Naive B cell (primary cell): ENCODE measurements around the gene ROBO4. TPM values are rescaled to one million over a fixed set of nuclear protein-coding genes. Genes with fewer than 3 reads are reported as not detected.
A peak's percentile ranks its signal among the peaks of the same experiment; 100 is the strongest.

Source experiments
- ATAC-seq, 2 donors: fragments of 150-1000 bp; cut with Tn5 transposase; 2 replicates each; pipeline ENCODE4 v1.10.0; 2021; ENCODE audit warnings: low read depth in 2 of 2, mild to moderate bottlenecking in 2 of 2, moderate library complexity in 2 of 2
- DNase-seq: peaks from one replicate; pipeline ENCODE4 v3.0.0; 2022
- H3K27ac Mint-ChIP-seq, 6 donors: one replicate each; pipeline ENCODE4 v1.8.0; 2020 to 2022; ENCODE audit warnings: mild to moderate bottlenecking in 6 of 6, mixed read lengths in 6 of 6, moderate library complexity in 5 of 6, inconsistent platforms in 2 of 6
- H3K27me3 Mint-ChIP-seq, 3 donors: one replicate each; pipeline ENCODE4 v1.8.0; 2021 to 2022; ENCODE audit warnings: mixed read lengths in 3 of 3, mild to moderate bottlenecking in 1 of 3
- H3K36me3 Mint-ChIP-seq, 2 donors: one replicate each; pipeline ENCODE4 v1.8.0; 2020 to 2022; ENCODE audit warnings: mixed read lengths in 2 of 2, inconsistent platforms in 1 of 2, mild to moderate bottlenecking in 1 of 2
- H3K4me1 Mint-ChIP-seq, 3 donors: one replicate each; pipeline ENCODE4 v1.8.0; 2020 to 2022; ENCODE audit warnings: mixed read lengths in 3 of 3, inconsistent platforms in 1 of 3, mild to moderate bottlenecking in 1 of 3, moderate library complexity in 1 of 3
- H3K4me3 Mint-ChIP-seq, 8 donors: one replicate each; pipeline ENCODE4 v1.8.0; 2020 to 2022; ENCODE audit warnings: mild to moderate bottlenecking in 8 of 8, mixed read lengths in 8 of 8, moderate library complexity in 8 of 8, inconsistent platforms in 2 of 8
- H3K9me3 Mint-ChIP-seq, 7 donors: one replicate each; pipeline ENCODE4 v1.8.0; 2020 to 2022; ENCODE audit warnings: mixed read lengths in 7 of 7, mild to moderate bottlenecking in 5 of 7, inconsistent platforms in 2 of 7, moderate library complexity in 1 of 7
- polyA plus RNA-seq, 6 donors: library from polyadenylated mRNA; unstranded; fragments of 300-500 nt; fragmentation: Illumina TruSeq; gene quantifications; one replicate each; pipeline ENCODE4 v1.2.3, GENCODE V29; 2021; ENCODE audit warnings: low read depth in 6 of 6

ROBO4 gene
- polyA plus RNA-seq, 6 donors from 2014 or later = not detected

DNA sequence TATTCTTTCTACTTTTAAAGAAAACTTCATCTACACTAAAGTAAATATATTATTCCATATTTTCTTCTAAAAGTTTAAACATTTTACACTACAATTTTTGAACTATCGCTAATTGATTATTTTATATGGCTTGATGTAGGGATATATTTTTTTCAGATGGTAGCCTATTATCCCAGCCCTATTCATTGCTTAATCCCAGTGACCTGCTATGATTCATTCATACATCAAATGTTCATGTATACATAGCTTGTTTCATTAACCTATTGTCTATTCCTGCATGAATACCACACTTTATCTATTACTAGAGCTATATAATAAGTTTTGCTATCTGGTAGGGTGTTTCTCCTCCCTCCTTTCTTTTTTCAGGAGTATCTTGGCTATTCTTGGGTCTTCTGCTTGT is 5.0 kb upstream of the ROBO4 start:
- ATAC-seq (no peak), DNase-seq (no peak)
- Mint-ChIP-seq H3K4me1 (no peaks in the 10 kb centered on the region), H3K27ac (no peak overlapping the region), H3K9me3 (peaks cover 0 to 6% (median 0%) of the 10 kb centered on the region in 7 donors), H3K36me3 (no peaks in the 10 kb centered on the region), H3K4me3 (no peak overlapping the region), H3K27me3 (peaks cover 34 to 41% (median 34%) of the 10 kb centered on the region in 3 donors)

GRCh38 chr11:124900464-124900863 is 2.8 kb upstream of the ROBO4 start:
- peaks cover 29 to 56% (median 51%) of the 10 kb centered on the region in 3 donors for H3K27me3 Mint-ChIP-seq
- no peaks in the 10 kb centered on the region for H3K9me3 Mint-ChIP-seq
- ATAC-seq (no peak), DNase-seq (no peak)
- no peaks in the 10 kb centered on the region for H3K36me3 Mint-ChIP-seq
- no peak overlapping the region for H3K27ac Mint-ChIP-seq
- no peak overlapping the region for H3K4me3 Mint-ChIP-seq
- no peaks in the 10 kb centered on the region for H3K4me1 Mint-ChIP-seq

DNA sequence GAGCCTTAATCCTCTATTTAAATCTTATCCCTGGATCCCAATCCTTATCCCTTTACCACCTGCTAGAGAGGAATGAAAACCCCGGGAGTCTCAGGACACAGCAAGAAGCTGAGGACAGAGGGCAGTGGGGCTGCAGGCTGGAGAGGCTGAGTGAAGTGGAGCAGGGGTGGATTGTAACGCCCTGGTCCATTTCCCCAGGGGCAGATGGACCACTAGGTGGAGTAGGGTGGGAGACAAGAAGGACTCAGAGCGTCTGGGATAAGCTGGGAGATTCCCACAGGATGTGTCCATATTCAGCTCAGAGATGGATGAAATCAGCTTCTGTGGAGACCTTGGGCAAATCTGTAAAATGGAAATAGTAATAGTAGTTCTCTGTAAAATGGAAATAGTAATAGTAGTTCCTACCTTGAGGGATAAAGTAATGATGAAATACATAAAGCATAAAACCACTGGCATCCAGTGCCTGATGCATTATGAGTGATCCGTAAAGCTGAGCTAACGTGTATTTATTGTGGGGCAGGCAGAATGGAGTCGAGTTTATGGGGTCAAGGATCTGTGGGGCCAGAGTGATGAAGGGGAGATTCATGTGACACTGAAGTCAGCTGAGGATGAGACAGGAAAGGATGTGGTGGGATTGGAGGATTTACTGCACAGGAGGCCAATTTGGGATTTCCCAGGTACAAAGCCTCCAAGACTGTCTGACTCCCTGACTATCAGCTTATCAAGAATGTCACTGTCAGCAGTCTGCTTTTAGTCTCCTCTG is 1.9 kb upstream of the ROBO4 start:
- H3K36me3 Mint-ChIP-seq = no peaks in the 10 kb centered on the region
- peak overlapping the region in 1 of 8 donors; percentile 49 for H3K4me3 Mint-ChIP-seq
- DNase-seq (no peak), ATAC-seq (no peak)
- H3K4me1 Mint-ChIP-seq = no peaks in the 10 kb centered on the region
- H3K27ac Mint-ChIP-seq = no peak overlapping the region
- H3K9me3 Mint-ChIP-seq = no peaks in the 10 kb centered on the region
- H3K27me3 Mint-ChIP-seq = peaks cover 29 to 57% (median 57%) of the 10 kb centered on the region in 3 donors

GRCh38 chr11:124898711-124899110 is 1.0 kb upstream of the ROBO4 start:
- H3K36me3 Mint-ChIP-seq = no peaks in the 10 kb centered on the region
- H3K9me3 Mint-ChIP-seq = no peaks in the 10 kb centered on the region
- peaks cover 29 to 57% (median 55%) of the 10 kb centered on the region in 3 donors for H3K27me3 Mint-ChIP-seq
- DNase-seq (no peak), ATAC-seq (no peak)
- H3K4me3 Mint-ChIP-seq = no peak overlapping the region
- H3K27ac Mint-ChIP-seq = peak overlapping the region in 1 of 6 donors; percentile 45
- H3K4me1 Mint-ChIP-seq = no peaks in the 10 kb centered on the region

DNA sequence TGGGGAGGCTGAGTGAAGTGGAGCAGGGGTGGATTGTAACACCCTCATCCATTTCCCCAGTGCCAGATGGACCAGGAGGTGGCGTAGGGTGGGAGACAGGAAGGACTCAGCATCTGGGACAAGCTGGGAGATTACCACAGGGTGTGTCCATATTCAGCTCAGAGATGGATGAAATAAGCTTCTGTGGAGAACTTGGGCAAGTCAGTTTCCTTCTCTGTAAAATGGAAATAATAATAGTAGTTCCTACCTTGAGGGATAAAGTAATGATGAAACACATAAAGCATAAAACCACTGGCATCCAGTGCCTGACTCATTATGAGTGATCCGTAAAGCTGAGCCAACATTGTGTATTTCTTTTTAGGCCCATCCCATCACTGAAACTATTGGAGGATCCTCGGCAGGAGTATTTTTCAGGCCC is 607 bp upstream of the ROBO4 start:
- H3K27ac Mint-ChIP-seq = no peak overlapping the region
- no peaks in the 10 kb centered on the region for H3K4me1 Mint-ChIP-seq
- H3K36me3 Mint-ChIP-seq = no peaks in the 10 kb centered on the region
- H3K9me3 Mint-ChIP-seq = no peaks in the 10 kb centered on the region
- peaks cover 27 to 58% (median 58%) of the 10 kb centered on the region in 3 donors for H3K27me3 Mint-ChIP-seq
- ATAC-seq (no peak), DNase-seq (no peak)
- H3K4me3 Mint-ChIP-seq = no peak overlapping the region

- no peak for DNase-seq
- H3K4me3 Mint-ChIP-seq = no peak overlapping the region
- H3K36me3 Mint-ChIP-seq = no peaks in the 10 kb centered on the region
- H3K9me3 Mint-ChIP-seq = no peaks in the 10 kb centered on the region
- H3K27me3 Mint-ChIP-seq = peaks cover 29 to 68% (median 59%) of the 10 kb centered on the region in 3 donors
- peaks cover 0 to 4% (median 0%) of the 10 kb centered on the region in 3 donors for H3K4me1 Mint-ChIP-seq
- ATAC-seq = no peak
- peak overlapping the region in 1 of 6 donors; percentile 50 for H3K27ac Mint-ChIP-seq
These were observed 759 bp downstream of the ROBO4 start for GRCh38 chr11:124896821-124897391.

- Mint-ChIP-seq H3K4me3 (peak overlapping the region in 1 of 8 donors; percentile 52), H3K27ac (no peak overlapping the region), H3K27me3 (peaks cover 22 to 61% (median 53%) of the 10 kb centered on the region in 3 donors), H3K9me3 (no peaks in the 10 kb centered on the region), H3K36me3 (no peaks in the 10 kb centered on the region), H3K4me1 (peaks cover 0 to 4% (median 0%) of the 10 kb centered on the region in 3 donors)
- DNase-seq (no peak), ATAC-seq (no peak)
These were observed 1.5 kb downstream of the ROBO4 start for GRCh38 chr11:124896071-124896750.

GRCh38 chr11:124895471-124895971 is 2.1 kb downstream of the ROBO4 start:
- no peaks in the 10 kb centered on the region for H3K36me3 Mint-ChIP-seq
- H3K9me3 Mint-ChIP-seq = no peaks in the 10 kb centered on the region
- peaks cover 18 to 62% (median 56%) of the 10 kb centered on the region in 3 donors for H3K27me3 Mint-ChIP-seq
- H3K4me3 Mint-ChIP-seq = peak overlapping the region in 1 of 8 donors; percentile 52
- no peak overlapping the region for H3K27ac Mint-ChIP-seq
- DNase-seq (no peak), ATAC-seq (no peak)
- peaks cover 0 to 4% (median 0%) of the 10 kb centered on the region in 3 donors for H3K4me1 Mint-ChIP-seq

DNA sequence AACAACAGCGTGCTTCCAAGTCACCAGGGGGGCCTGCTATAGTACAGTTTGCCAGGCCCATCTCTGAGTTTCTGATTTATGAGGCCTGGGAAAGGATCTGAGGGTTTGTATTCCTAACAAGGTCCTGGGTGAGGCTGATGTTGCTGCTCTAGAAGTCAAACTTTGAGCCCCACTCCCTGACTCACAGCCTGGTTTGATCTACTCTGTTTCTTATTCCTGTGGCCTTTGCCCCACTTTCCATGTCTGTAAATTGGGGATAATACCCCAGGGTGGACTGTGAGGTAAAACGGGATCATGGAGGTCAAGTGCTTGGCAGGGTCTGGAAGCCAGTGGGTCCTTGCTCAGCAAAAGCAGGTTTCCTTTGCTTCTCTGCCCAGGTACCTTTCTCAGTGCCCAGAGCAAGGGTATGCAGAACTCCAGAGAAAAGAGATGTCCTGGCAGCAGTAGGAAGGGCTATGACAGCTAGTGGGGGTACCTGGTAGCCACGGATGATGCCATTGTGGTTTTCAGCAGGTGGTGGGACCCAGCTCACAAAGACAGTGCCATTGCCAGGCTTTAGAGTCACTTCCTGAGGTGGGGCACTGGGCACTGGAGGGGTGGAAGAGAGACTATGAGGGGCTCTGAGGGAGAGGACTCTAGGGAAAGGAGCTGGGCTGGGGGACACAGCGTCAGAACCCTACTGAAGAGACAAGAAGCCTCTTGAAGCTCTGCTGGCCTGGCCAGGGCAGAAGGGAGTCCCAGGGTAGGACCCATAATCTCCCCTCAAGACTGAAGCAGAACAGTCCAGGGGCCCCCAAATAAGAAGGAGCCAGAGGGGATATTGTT is 2.8 kb downstream of the ROBO4 start:
- Mint-ChIP-seq H3K27me3 (peaks cover 17 to 60% (median 54%) of the 10 kb centered on the region in 3 donors), H3K9me3 (no peaks in the 10 kb centered on the region), H3K27ac (no peak overlapping the region), H3K4me1 (peaks cover 0 to 4% (median 0%) of the 10 kb centered on the region in 3 donors), H3K4me3 (no peak overlapping the region), H3K36me3 (no peaks in the 10 kb centered on the region)
- ATAC-seq = no peak
- DNase-seq = no peak

DNA sequence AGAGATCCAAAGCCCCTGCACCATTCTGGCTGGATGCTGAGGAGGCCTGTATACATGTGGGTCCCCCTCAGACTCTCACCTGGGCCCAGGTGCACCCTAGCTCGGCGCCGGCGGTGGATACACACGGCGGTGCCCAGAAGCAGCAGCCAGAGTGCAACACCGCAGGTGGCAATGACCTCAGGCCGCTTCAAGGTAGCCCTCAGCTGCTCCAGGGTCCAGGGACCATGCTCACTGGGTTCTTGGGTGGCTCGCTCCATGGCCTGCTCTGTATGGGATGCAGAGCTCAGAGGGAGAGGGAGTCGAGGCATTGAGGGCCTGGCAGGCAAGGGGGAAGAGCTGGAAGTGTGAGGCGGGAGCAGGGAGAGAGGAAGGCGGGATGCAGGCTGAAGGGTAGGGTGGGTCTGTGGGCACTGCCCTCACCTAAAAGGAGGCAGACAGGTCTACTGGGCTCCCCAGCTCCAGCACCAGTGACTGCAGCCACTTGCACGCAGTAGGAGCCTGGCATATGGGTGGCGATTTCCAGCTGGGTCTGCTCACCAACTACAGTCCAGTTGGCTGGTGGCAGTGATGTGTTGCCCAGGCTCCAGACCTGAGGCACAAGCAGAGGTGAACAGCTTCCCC is 3.8 kb downstream of the ROBO4 start:
- Mint-ChIP-seq H3K4me3 (no peak overlapping the region), H3K27ac (no peak overlapping the region), H3K36me3 (no peaks in the 10 kb centered on the region), H3K4me1 (peaks cover 0 to 4% (median 4%) of the 10 kb centered on the region in 3 donors), H3K27me3 (peaks cover 10 to 57% (median 47%) of the 10 kb centered on the region in 3 donors), H3K9me3 (no peaks in the 10 kb centered on the region)
- ATAC-seq (no peak), DNase-seq (no peak)

DNA sequence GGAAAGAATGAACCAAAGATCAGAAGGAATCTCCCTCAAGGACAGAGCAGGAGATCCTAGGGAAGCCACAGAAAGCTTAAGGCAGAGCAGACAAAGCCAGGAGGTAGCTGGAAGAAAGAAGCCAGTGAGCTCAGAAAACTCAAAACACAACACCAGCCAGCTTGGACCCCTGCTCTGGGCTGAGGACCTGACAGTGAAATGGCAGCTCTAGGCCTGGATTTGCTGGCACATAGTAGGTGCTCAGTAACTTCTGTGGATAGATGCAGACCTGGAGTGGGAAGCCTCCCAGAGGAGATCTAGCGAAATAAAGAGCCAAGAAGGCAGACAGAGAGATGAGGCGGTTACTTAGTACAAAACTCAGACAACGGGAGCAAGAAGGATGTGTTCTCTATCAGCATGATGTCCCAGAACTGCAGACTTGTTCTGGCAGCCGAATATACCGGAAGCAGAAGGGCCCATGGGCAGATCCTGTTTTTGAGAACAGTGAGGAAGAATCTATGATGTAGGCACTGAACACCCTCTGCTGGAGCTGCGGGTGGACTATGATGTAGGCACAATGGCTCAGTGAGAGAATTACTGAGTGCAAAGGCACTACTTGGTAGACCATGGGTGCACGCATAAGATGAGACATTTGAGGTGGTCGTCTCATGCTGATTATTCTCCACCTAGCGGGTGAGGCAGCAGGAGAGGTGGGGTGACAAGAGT is 4.8 kb downstream of the ROBO4 start:
- H3K27me3 Mint-ChIP-seq = peaks cover 10 to 57% (median 50%) of the 10 kb centered on the region in 3 donors
- no peaks in the 10 kb centered on the region for H3K36me3 Mint-ChIP-seq
- H3K4me1 Mint-ChIP-seq = peaks cover 0 to 4% (median 4%) of the 10 kb centered on the region in 3 donors
- DNase-seq (no peak), ATAC-seq (no peak)
- peak overlapping the region in 1 of 6 donors; percentile 29 for H3K27ac Mint-ChIP-seq
- peaks cover 0 to 1% (median 0%) of the 10 kb centered on the region in 7 donors for H3K9me3 Mint-ChIP-seq
- no peak overlapping the region for H3K4me3 Mint-ChIP-seq

GRCh38 chr11:124892146-124892545 is 5.5 kb downstream of the ROBO4 start:
- Mint-ChIP-seq H3K36me3 (no peaks in the 10 kb centered on the region), H3K9me3 (peaks cover 0 to 1% (median 0%) of the 10 kb centered on the region in 7 donors), H3K27me3 (peaks cover 6 to 53% (median 44%) of the 10 kb centered on the region in 3 donors), H3K4me3 (no peak overlapping the region), H3K4me1 (peaks cover 0 to 4% (median 4%) of the 10 kb centered on the region in 3 donors), H3K27ac (no peak overlapping the region)
- DNase-seq = no peak
- ATAC-seq = no peak
